ENCODE data around the gene RBM33.

Gene RBM33

GRCh38 chr7:155766966-155767916 is 122.8 kb downstream of the RBM33 start:
- no peak for DNase-seq (ENCODE audit: low read depth in 3 of 3)

GRCh38 chr7:155769701-155770100 is 125.2 kb downstream of the RBM33 start:
- DNase-seq (ENCODE audit: low read depth in 3 of 3) = no peak

GRCh38 chr7:155770241-155770640 is 125.8 kb downstream of the RBM33 start:
- DNase-seq (ENCODE audit: low read depth in 3 of 3) = no peak

- DNase-seq (ENCODE audit: low read depth in 3 of 3) = no peak
Observed at GRCh38 chr7:155773531-155773930, 129.1 kb downstream of the RBM33 start.

- DNase-seq (ENCODE audit: low read depth in 3 of 3) = no peak
Observed at GRCh38 chr7:155774947-155775346, 130.5 kb downstream of the RBM33 start.

- DNase-seq (ENCODE audit: low read depth in 3 of 3) = no peak
Observed at GRCh38 chr7:155775691-155776090, 131.2 kb downstream of the RBM33 start.

GRCh38 chr7:155776606-155777005 is 132.1 kb downstream of the RBM33 start:
- no peak for DNase-seq (ENCODE audit: low read depth in 3 of 3)

- no peak for DNase-seq (ENCODE audit: low read depth in 3 of 3)
Observed at GRCh38 chr7:155778349-155778748, 133.9 kb downstream of the RBM33 start.

- DNase-seq (ENCODE audit: low read depth in 3 of 3) = no peak
Observed at GRCh38 chr7:155780884-155781283, 136.4 kb downstream of the RBM33 start.

GRCh38 chr7:155781433-155781832 is 137.0 kb downstream of the RBM33 start:
- no peak for DNase-seq (ENCODE audit: low read depth in 3 of 3)

GRCh38 chr7:155782466-155782865 is 138.0 kb downstream of the RBM33 start:
- no peak for DNase-seq (ENCODE audit: low read depth in 3 of 3)

GRCh38 chr7:155785536-155785935 is 141.1 kb downstream of the RBM33 start:
- DNase-seq (ENCODE audit: low read depth in 3 of 3) = no peak

- no peak for DNase-seq (ENCODE audit: low read depth in 3 of 3)
Observed at GRCh38 chr7:155786491-155786890, 142.0 kb downstream of the RBM33 start.

GRCh38 chr7:155787171-155787851 is 142.8 kb downstream of the RBM33 start:
- DNase-seq (ENCODE audit: low read depth in 3 of 3) = no peak

GRCh38 chr7:155788616-155789000 is 144.1 kb downstream of the RBM33 start:
- DNase-seq (ENCODE audit: low read depth in 3 of 3) = no peak

- no peak for DNase-seq (ENCODE audit: low read depth in 3 of 3)
Observed at GRCh38 chr7:155789001-155789725, 144.7 kb downstream of the RBM33 start.

- no peak for DNase-seq (ENCODE audit: low read depth in 3 of 3)
Observed at GRCh38 chr7:155790666-155791065, 146.2 kb downstream of the RBM33 start.

- DNase-seq (ENCODE audit: low read depth in 3 of 3) = no peak
Observed at GRCh38 chr7:155791214-155791737, 146.8 kb downstream of the RBM33 start.

GRCh38 chr7:155791836-155792235 is 147.4 kb downstream of the RBM33 start:
- DNase-seq (ENCODE audit: low read depth in 3 of 3) = no peak

GRCh38 chr7:155792315-155792960 is 148.0 kb downstream of the RBM33 start:
- DNase-seq (ENCODE audit: low read depth in 3 of 3) = no peak

GRCh38 chr7:155792999-155793560 is 148.6 kb downstream of the RBM33 start:
- no peak for DNase-seq (ENCODE audit: low read depth in 3 of 3)

Measured in stimulated activated CD4-positive, alpha-beta T cell treated with anti-CD3 and anti-CD28 coated beads, TNF-alpha, amount 100 ng/mL, for 24 hours (primary cell).